Embryonic facial prominence (tissue), 1 donor: ENCODE measurements around the gene OLFML2A.

ENCODE experiments used
- DNase-seq: peaks from one replicate; pipeline ENCODE4 v3.0.0-alpha.2; 2016; ENCODE audit errors: extremely low spot score

OLFML2A gene

DNA sequence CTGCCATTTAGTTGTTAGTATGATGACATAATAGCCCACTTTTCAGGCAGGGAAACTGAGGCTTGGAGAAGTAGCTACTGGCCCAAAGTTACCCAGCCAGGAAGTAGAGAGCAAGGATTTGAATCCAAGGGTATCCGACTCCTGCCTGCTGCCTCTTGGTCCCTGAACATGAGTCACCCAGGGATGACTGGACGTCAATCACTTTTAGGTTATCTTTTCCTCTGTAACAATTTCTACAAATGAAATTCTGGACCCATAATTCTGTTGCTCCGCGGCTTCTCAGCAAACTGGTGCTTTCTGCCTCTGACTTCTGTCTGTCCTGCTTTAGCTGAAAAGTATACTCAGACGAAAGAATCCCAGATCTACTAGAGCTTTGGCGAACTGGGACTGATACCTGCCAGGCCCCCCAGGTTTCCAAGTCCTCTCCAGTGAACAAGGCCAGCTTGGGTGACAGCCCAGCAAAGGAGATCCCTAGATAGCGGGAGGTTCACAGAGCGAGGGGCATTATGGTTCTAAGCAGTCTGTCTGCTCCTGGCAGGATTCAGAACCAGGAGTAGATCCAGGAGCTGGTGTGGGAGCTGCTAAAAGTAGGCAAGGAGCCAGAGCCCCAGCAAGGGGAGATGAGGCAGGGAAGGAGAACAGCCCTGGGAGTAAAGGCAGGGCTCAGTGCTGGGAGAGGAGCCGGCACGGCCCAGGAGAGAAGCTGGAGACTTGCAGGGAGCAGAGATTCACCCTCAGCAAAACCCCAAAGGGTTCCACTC lies 20.6 kb downstream of the OLFML2A start:
- DNase-seq: no peak

DNA sequence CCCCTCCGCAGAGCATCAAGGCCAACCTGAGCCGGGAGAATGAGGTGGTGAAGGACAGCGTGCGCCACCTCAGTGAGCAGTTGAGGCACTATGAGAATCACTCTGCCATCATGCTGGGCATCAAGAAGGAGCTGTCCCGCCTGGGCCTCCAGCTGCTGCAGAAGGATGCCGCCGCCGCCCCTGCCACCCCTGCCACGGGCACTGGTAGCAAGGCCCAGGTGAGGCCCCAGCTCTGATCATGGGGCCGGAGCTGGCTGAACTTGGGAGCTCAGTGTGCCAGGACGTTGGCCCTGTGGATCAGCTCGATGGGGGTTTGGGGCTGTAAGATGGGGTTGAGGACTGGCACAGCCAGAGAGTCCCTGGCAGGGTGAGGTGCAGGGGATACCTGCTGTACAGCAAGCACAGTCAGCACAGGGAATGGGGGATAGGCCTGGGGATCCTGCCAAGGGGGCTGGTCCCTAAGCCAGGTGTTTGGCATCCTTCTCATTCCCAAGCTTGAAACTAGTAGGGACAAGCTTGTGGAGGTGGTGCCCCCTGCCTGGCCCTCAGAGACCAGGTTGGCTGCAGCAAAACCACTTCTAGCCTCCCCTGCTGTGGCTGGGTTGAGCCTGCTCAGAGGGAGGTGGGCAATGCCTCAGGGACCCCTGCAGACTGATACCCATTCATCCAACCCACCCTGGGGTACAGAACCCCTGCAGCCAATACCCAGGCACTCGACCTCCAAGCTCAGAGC lies 22.5 kb downstream of the OLFML2A start:
- no peak for DNase-seq

GRCh38 chr9:124800306-124801259 lies 23.6 kb downstream of the OLFML2A start:
- DNase-seq: no peak

- DNase-seq: no peak
Observed at GRCh38 chr9:124801356-124801755, 24.4 kb downstream of the OLFML2A start.

GRCh38 chr9:124802426-124802825 lies 25.5 kb downstream of the OLFML2A start:
- DNase-seq: no peak

GRCh38 chr9:124803911-124804310 lies 27.0 kb downstream of the OLFML2A start:
- no peak for DNase-seq

- DNase-seq: no peak
Observed at GRCh38 chr9:124805186-124805585, 28.3 kb downstream of the OLFML2A start.

DNA sequence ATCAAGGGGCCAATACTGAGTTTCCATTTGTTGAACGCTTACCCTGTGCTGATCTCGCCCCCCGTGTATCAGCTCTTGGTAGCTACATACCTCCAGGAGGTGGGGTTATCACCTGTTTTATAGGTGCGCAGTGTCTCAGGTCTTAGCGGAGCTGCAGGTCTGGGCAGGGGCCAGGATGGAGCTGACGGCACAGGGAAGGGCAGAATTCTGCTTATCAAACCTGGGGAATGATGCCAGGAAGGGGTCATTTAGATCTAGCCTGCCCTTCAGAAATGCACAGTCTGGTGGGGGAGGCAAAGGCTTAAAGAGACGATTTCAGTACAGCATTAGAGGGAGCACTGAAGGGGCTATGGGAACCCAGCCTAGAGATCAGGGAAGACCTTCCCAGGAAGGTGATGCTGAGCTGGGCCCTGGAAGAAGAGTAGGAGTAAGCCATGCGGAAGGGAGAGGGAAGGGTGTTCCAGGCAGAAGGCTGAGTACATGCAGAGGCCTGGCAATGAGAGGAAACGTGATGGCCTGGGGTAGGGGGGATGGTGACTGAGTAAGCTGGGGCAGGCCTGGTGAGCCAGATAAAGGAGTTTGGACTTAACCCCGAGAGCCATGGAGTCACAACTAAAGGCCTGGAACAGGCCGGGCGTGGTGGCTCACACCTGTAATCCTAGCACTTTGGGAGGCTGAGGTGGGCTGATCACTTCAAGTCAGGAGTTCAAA lies 31.5 kb downstream of the OLFML2A start:
- no peak for DNase-seq

GRCh38 chr9:124809211-124809610 lies 32.3 kb downstream of the OLFML2A start:
- no peak for DNase-seq

DNA sequence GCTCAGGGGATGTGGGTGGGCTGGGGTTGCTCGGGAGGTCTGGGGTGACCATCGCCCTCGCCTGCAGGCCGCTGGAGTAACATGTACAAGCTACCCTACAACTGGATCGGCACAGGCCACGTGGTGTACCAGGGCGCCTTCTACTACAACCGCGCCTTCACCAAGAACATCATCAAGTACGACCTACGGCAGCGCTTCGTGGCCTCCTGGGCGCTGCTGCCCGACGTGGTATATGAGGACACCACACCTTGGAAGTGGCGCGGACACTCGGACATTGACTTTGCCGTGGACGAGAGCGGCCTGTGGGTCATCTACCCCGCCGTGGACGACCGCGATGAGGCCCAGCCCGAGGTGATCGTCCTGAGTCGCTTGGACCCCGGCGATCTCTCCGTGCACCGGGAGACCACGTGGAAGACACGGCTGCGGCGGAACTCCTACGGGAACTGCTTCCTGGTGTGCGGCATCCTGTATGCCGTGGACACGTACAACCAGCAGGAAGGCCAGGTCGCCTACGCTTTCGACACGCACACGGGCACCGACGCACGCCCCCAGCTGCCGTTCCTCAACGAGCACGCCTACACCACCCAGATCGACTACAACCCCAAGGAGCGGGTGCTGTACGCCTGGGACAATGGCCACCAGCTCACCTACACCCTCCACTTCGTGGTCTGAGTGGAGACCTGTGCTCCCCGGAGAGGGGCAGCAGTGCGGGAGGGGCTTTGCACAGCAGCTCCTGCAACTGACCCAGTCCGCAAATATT lies 33.0 kb downstream of the OLFML2A start:
- no peak for DNase-seq

- DNase-seq: no peak
Observed at GRCh38 chr9:124810663-124811355, 33.9 kb downstream of the OLFML2A start.

- DNase-seq: no peak
Observed at GRCh38 chr9:124812441-124812876, 35.5 kb downstream of the OLFML2A start.

DNA sequence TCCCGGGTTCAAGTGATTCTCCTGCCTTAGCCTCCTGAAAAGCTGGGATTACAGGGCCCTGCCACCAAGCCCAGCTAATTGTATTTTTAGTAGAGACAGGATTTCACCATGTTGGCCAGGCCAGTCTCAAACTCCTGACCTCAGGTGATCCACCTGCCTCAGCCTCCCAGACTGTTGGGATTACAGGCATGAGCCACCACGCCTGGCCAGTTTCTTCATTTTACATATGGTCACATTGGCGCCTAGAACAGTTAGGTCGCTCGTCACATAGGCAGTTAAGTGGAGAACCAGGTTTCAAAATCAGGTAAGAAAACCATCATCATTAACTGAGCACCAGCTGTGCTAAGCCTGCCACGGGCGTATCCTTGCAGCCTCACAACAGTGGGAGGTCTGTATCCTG lies 36.1 kb downstream of the OLFML2A start:
- DNase-seq: no peak

- no peak for DNase-seq
Observed at GRCh38 chr9:124813501-124814163, 36.7 kb downstream of the OLFML2A start.

DNA sequence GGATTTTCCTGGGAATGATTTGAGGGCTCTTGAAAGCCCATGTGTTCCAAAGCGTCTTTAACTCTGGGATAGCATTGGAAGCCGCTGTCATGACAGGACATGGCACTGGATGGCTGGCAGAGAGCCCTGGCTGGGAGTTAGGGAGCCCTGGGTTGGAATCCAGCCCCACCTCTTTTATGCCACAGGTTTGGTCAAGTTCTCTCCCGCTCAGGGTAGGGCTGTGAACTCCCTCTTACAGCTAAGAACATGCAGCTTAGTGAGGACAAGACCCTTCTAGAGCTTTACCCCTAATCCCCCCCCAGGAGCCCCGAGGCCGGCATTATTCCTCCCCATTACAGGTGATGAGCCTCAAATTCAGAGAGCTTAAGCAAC lies 37.2 kb downstream of the OLFML2A start:
- DNase-seq: no peak

DNA sequence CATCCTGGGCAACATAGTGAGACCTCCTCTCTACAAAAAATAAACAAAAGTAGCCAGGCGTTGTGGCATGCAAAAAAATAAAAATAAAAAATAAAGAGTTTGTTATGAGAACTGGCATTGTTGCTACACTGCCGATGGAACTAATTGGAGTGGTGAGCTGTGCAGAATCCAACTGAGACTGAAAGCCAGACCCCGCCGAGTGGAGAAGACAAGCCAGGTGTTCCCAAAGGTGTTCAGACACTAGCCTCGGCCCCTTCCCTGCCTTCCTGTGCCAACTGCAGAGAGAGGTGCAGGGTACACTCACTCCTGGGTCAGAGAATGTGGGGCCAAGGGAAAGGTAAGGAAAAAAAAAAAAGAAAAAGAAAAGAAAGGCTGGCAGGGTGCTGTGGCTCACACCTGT lies 38.7 kb downstream of the OLFML2A start:
- no peak for DNase-seq

DNA sequence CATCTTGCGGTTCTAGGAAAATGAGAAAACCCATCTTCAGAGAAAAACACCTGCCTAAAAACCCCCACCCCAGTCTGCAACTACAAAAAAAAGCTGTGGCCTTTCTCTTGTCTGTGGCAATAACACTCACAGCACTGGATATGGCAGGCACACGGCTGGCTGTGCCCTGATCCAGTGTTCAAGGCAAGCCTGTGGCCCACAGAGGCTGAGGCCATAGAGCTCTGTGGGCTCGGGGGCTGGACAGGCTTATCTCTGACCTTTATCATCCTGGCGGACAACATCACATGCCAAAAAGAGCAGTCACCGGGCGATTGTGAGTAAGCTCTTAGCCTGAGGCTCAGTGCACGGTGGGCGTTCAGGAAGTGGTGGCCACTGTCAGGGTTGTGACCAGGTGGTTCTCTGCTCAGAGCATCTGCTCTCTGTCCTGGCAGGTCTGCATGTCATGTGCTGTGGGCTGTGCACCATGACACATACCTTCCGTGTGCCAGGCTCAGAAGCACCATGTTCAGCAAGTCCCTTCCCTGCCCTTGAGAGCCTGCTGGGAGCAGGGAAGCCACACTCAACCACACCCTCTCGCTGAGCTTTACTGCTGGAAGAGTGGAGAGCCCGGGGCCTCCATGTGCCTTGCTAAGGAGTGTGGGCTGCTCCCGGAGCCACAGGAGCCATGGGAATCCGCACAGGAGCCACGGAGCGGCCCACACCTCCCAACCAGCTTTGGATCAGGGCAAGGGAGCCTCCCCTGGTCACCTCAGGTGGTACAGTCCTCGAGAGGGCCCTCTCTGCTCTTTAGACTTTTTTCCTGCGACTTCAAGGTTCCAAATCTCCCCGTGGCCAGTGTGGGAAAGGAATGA lies 41.7 kb downstream of the OLFML2A start:
- no peak for DNase-seq
